Panc1 (cell line): ENCODE measurements around the gene CLIP4.

ENCODE experiments used
- SIN3A ChIP-seq: IDR thresholded peaks from 2 replicates; pipeline ENCODE4 v1.6.1; 2012; ENCODE audit warnings: low read depth, mild to moderate bottlenecking, low read length, moderate library complexity, borderline replicate concordance; ENCODE audit not compliant: insufficient read depth
- TF ChIP-seq, protein P1 (sequence below): fragments of 450-650 bp; IDR thresholded peaks from 2 replicates; pipeline ENCODE4 v1.5.1; 2017; ENCODE audit warnings: mild to moderate bottlenecking

- TF ChIP-seq, protein P1, sequence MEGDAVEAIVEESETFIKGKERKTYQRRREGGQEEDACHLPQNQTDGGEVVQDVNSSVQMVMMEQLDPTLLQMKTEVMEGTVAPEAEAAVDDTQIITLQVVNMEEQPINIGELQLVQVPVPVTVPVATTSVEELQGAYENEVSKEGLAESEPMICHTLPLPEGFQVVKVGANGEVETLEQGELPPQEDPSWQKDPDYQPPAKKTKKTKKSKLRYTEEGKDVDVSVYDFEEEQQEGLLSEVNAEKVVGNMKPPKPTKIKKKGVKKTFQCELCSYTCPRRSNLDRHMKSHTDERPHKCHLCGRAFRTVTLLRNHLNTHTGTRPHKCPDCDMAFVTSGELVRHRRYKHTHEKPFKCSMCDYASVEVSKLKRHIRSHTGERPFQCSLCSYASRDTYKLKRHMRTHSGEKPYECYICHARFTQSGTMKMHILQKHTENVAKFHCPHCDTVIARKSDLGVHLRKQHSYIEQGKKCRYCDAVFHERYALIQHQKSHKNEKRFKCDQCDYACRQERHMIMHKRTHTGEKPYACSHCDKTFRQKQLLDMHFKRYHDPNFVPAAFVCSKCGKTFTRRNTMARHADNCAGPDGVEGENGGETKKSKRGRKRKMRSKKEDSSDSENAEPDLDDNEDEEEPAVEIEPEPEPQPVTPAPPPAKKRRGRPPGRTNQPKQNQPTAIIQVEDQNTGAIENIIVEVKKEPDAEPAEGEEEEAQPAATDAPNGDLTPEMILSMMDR = no peak
- TF ChIP-seq SIN3A = no peak
These were observed 98.7 kb downstream of the CLIP4 start for GRCh38 chr2:29213888-29214291.
